ENCODE measurements around the gene DHRS12. TPM values are rescaled to one million over a fixed set of nuclear protein-coding genes. Genes with fewer than 3 reads are reported as not detected.

The DHRS12 gene
- total RNA-seq, 1 experiment from 2014 or later = 8.8 TPM

DNA sequence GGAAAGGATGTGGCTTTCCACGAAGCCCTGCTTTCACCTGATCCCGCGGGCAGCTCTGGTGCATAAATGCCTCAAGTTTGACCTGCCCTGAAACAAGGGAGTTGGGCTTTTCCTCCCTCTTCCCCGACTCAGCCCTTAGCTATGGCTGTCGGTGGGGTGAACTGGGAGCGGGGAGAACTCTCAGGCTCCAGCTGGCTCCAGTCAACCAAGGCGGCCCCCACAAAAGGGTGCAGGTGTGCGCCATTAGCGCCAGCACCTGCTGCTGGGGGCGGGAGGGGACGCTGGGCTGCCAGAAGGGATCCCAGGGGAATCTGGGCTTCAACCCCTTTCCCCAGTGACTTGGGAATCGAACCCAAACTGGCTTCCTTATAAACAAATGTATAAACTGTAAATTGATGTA, 7.1 kb upstream of the DHRS12 start:
- Histone ChIP-seq H4K8ac (replicated peaks; ENCODE audit: insufficient read length, low read depth, low read length) (no peak overlapping the region), H2AFZ (ENCODE audit: low read length) (no peak overlapping the region), H3T11ph (ENCODE audit: low read length) (no peak overlapping the region), H3K27me3 (ENCODE audit: insufficient read depth, low read length) (no peaks in the 10 kb centered on the region), H3K79me1 (ENCODE audit: insufficient read depth, low read depth, low read length, poor library complexity, severe bottlenecking) (no peaks in the 10 kb centered on the region), H2BK15ac (ENCODE audit: low read depth, low read length) (no peak overlapping the region), H2BK5ac (ENCODE audit: insufficient read length, low read length) (no peak overlapping the region), H3K4me1 (ENCODE audit: insufficient read depth, low read length) (no peaks in the 10 kb centered on the region; the same call in 1 of the 2 replicates), H2BK12ac (ENCODE audit: insufficient read length, low read depth, low read length) (no peak overlapping the region), H3K18ac (ENCODE audit: insufficient read length, low read depth, low read length) (no peak overlapping the region), H2AK5ac (ENCODE audit: insufficient read length, low read length) (no peak overlapping the region), H2BK20ac (ENCODE audit: low read depth, low read length, poor library complexity, severe bottlenecking) (no peak overlapping the region), H4K5ac (ENCODE audit: insufficient read length, low read depth, low read length) (no peak overlapping the region), H3K56ac (ENCODE audit: insufficient read length, low read depth, low read length) (no peak overlapping the region), H3K27ac (ENCODE audit: insufficient read length, low read depth, low read length) (no peak overlapping the region), H4K20me1 (ENCODE audit: control insufficient read depth, insufficient read depth, insufficient read length) (no peaks in the 10 kb centered on the region), H3K23ac (ENCODE audit: insufficient read length, low read depth, low read length) (no peak overlapping the region), H2BK120ac (ENCODE audit: low read depth, low read length, poor library complexity, severe bottlenecking) (no peak overlapping the region), H3K14ac (ENCODE audit: insufficient read depth, low read length) (no peak overlapping the region), H3K23me2 (ENCODE audit: insufficient read length, low read depth, low read length, poor library complexity, severe bottlenecking) (no peaks in the 10 kb centered on the region), H4K91ac (ENCODE audit: insufficient read length, low read depth, low read length) (no peak overlapping the region), H3K9me3 (ENCODE audit: control insufficient read depth, low read depth, low read length) (no peaks in the 10 kb centered on the region), H3K79me2 (ENCODE audit: insufficient read depth, low read length) (no peaks in the 10 kb centered on the region), H3K4ac (ENCODE audit: low read depth, low read length) (no peak overlapping the region), H3K9ac (ENCODE audit: extremely low read depth, insufficient read length, low read length) (no peak overlapping the region), H3K4me2 (ENCODE audit: insufficient read depth, insufficient read length, low read length) (no peak overlapping the region)
- H3K4me3 Mint-ChIP-seq = no peak overlapping the region
- no peak overlapping the region; a peak in 1 of 7 replicates for H3K27ac Mint-ChIP-seq
- no CpG with 5 or more reads among the region's 12 CpGs for WGBS (ENCODE audit: extremely low coverage, insufficient read length, low lambda C conversion rate)
- peaks cover 2% of the 10 kb centered on the region for H3K27me3 Mint-ChIP-seq (ENCODE audit: low read depth)
- H3K4me1 Mint-ChIP-seq = peaks cover 9 to 15% of the 10 kb centered on the region in 2 experiments
- TF ChIP-seq, protein P1, sequence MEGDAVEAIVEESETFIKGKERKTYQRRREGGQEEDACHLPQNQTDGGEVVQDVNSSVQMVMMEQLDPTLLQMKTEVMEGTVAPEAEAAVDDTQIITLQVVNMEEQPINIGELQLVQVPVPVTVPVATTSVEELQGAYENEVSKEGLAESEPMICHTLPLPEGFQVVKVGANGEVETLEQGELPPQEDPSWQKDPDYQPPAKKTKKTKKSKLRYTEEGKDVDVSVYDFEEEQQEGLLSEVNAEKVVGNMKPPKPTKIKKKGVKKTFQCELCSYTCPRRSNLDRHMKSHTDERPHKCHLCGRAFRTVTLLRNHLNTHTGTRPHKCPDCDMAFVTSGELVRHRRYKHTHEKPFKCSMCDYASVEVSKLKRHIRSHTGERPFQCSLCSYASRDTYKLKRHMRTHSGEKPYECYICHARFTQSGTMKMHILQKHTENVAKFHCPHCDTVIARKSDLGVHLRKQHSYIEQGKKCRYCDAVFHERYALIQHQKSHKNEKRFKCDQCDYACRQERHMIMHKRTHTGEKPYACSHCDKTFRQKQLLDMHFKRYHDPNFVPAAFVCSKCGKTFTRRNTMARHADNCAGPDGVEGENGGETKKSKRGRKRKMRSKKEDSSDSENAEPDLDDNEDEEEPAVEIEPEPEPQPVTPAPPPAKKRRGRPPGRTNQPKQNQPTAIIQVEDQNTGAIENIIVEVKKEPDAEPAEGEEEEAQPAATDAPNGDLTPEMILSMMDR (conservative IDR thresholded peaks at IDR 0.05) = no peak
- H3K36me3 Mint-ChIP-seq (ENCODE audit: insufficient read depth in 1 of 3, low read depth in 3 of 3) = no peaks in the 10 kb centered on the region
- H3K9me3 Mint-ChIP-seq = no peaks in the 10 kb centered on the region
- DNase-seq = no peak
